Thyroid gland (tissue), 4 donors: ENCODE measurements around the gene IRF2BPL.

Experiments
- POLR2A ChIP-seq, 2 donors: fragments of 450-650 bp; IDR thresholded peaks; one replicate each; pipeline ENCODE4 v1.6.1; 2017; ENCODE audit warnings: antibody characterized with exemption in 2 of 2, mild to moderate bottlenecking in 2 of 2, moderate library complexity in 1 of 2
- TF ChIP-seq, protein P1 (sequence below), 6 experiments: fragments of 200-600 bp in 3 of 6; fragments of 450-650 bp in 3 of 6; sonication (generic) in 3 of 6; IDR thresholded peaks; one replicate each; pipeline ENCODE4 v1.5.1; 2016 to 2019; ENCODE audit warnings: antibody characterized with exemption in 6 of 6, mild to moderate bottlenecking in 2 of 6, inconsistent platforms in 1 of 6, moderate library complexity in 1 of 6

DNA sequence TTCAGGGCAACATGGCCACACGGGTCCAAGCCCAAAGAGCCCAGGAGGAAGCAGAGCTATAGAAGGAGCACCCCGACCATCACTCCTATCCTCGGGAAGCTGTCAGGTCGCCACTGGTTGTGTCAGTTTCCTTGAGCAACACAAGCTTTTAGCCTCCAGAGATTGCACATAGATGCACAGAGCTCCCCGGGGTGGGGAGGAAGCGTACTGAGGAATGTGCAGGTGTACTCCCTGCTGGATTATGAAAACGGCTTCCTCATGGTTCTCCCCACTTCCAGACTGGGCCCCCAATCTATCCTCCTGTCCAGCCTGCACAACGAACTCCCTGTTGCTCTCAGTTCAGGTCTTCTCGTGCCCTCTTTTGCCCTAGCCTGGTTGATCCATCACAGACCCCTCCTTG, 30.3 kb upstream of the IRF2BPL start:
- TF ChIP-seq, protein P1, sequence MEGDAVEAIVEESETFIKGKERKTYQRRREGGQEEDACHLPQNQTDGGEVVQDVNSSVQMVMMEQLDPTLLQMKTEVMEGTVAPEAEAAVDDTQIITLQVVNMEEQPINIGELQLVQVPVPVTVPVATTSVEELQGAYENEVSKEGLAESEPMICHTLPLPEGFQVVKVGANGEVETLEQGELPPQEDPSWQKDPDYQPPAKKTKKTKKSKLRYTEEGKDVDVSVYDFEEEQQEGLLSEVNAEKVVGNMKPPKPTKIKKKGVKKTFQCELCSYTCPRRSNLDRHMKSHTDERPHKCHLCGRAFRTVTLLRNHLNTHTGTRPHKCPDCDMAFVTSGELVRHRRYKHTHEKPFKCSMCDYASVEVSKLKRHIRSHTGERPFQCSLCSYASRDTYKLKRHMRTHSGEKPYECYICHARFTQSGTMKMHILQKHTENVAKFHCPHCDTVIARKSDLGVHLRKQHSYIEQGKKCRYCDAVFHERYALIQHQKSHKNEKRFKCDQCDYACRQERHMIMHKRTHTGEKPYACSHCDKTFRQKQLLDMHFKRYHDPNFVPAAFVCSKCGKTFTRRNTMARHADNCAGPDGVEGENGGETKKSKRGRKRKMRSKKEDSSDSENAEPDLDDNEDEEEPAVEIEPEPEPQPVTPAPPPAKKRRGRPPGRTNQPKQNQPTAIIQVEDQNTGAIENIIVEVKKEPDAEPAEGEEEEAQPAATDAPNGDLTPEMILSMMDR (IDR thresholded peaks at IDR 0.05): no peak
- no peak for TF ChIP-seq POLR2A (IDR thresholded peaks at IDR 0.05)
